Pancreas (tissue), 10 donors: ENCODE measurements around the gene DENND1A. TPM values are rescaled to one million over a fixed set of nuclear protein-coding genes. Genes with fewer than 3 reads are reported as not detected.

ENCODE experiments used
- ATAC-seq, 4 donors: fragments of 200-7000 bp; cut with Tn5 transposase; one replicate each; pipeline versions ENCODE4 v1.8.0 to v1.9.1; 2020; ENCODE audit warnings: mild to moderate bottlenecking in 4 of 4, moderate library complexity in 4 of 4
- DNase-seq, 6 donors: peaks; one replicate each; pipeline ENCODE4 v3.0.0-alpha.2; 2020
- FAIRE-seq: peaks from 2 replicates; lab custom pipeline; 2012; peaks lifted over from hg19 to GRCh38; lab: Jason Lieb, UNC
- H3K27ac ChIP-seq, 4 donors: fragments of 200-600 bp; sonication (generic); 1 replicate in 3 of 4; 2 replicates in 1 of 4; pipeline versions ENCODE4 v1.5.0 to v1.8.0; 2020
- H3K27me3 ChIP-seq, 4 donors: fragments of 200-600 bp; one replicate each; pipeline ENCODE4 v1.8.0; 2021
- H3K36me3 ChIP-seq, 3 donors: fragments of 200-600 bp; sonication (generic) in 1 of 3; one replicate each; pipeline versions ENCODE4 v1.5.0 to v1.8.0; 2020 to 2021
- H3K4me1 ChIP-seq, 3 donors: fragments of 200-600 bp; one replicate each; pipeline ENCODE4 v1.8.0; 2021
- H3K4me3 ChIP-seq, 4 donors: fragments of 200-600 bp; sonication (generic) in 2 of 4; one replicate each; pipeline versions ENCODE4 v1.5.0 to v1.8.0; 2020 to 2021
- H3K9me3 ChIP-seq, 4 donors: fragments of 200-600 bp; one replicate each; pipeline ENCODE4 v1.8.0; 2021
- CTCF ChIP-seq, 4 donors: fragments of 200-600 bp; sonication (generic) in 3 of 4; IDR thresholded peaks; one replicate each; pipeline versions ENCODE4 v1.5.0 to v1.8.0; 2021; ENCODE audit warnings: antibody characterized with exemption in 4 of 4
- WGBS, 2 donors: extraction: QIAGEN DNeasy Blood & Tissue Kit; methylation state at CpG; one replicate each; pipeline ENCODE4 v1.1.7; 2013; 5-methylcytosine and 5-hydroxymethylcytosine counted together
- intact Hi-C, 3 donors: fragments of 100-400 bp; cut with DNase I; formaldehyde crosslinking; loops; one replicate each; pipeline versions ENCODE4 v1.11.1 to v1.14.2; 2022
- polyA plus RNA-seq, 2 donors: library from polyadenylated mRNA; stranded (reverse); fragments of 200-250 nt; gene quantifications; one replicate each; pipeline ENCODE4 v1.2.3, GENCODE V29; 2013
- total RNA-seq, 6 donors: library from RNA; stranded (reverse); fragmentation: NEBNext Ultra II Directional in 4 of 6; extraction: Animal tissue kit (Norgen Biotek cat#: 25700) in 4 of 6; gene quantifications; one replicate each; pipeline versions ENCODE4 v1.2.1 to v1.2.4, GENCODE V29; 2021 to 2023
- donor health status: healthy with polysubstance abuse.
- donor health status: DM: no; HTN: no; CAD: no; lungs with moderate emphysema.
- donor health status: DM: no; HTN: no; CAD: no.
- donor health status: control.
- donor health status: control.
- donor health status: Bipolar disorder and iron deficiency.
- donor health status: DM: yes; HTN: yes; CAD: no.
- donor health status: DM: no; HTN: no; CAD: no.
- donor health status: DM: no; HTN: no; CAD: no.
- donor health status: DM: yes; HTN: yes; CAD: no.

Gene DENND1A
- total and polyA plus RNA-seq, 8 donors: 4.5 to 8.3 (median 5.6) TPM

GRCh38 chr9:123514766-123515165, 415.2 kb downstream of the DENND1A start:
- WGBS, 2 donors: 89 to 94% methylated on average over 4 of the region's 4 CpGs
- ATAC-seq: no peak
- no peak overlapping the region for H3K27ac ChIP-seq
- H3K4me1 ChIP-seq: peaks cover 0 to 4% (median 0%) of the 10 kb centered on the region in 3 donors
- H3K4me3 ChIP-seq: no peak overlapping the region
- no peak for FAIRE-seq
- DNase-seq: no peak
- H3K27me3 ChIP-seq: no peaks in the 10 kb centered on the region
- intact Hi-C loops: no loop called here
- TF ChIP-seq CTCF (IDR thresholded peaks at IDR 0.05): no peak
- no peaks in the 10 kb centered on the region for H3K9me3 ChIP-seq
- no peaks in the 10 kb centered on the region for H3K36me3 ChIP-seq

- H3K27me3 ChIP-seq: no peaks in the 10 kb centered on the region
- H3K27ac ChIP-seq: no peak overlapping the region
- intact Hi-C loops: no loop called here
- DNase-seq (no peak), FAIRE-seq (no peak), ATAC-seq (no peak)
- H3K4me3 ChIP-seq: no peak overlapping the region
- no peaks in the 10 kb centered on the region for H3K9me3 ChIP-seq
- no peak for TF ChIP-seq CTCF (IDR thresholded peaks at IDR 0.05)
- WGBS, 2 donors: 97 to 98% methylated on average over 2 of the region's 2 CpGs
- H3K4me1 ChIP-seq: peaks cover 0 to 4% (median 0%) of the 10 kb centered on the region in 3 donors
- H3K36me3 ChIP-seq: no peaks in the 10 kb centered on the region
Observed at GRCh38 chr9:123513554-123513953, 416.4 kb downstream of the DENND1A start.

GRCh38 chr9:123511326-123512277, 418.3 kb downstream of the DENND1A start:
- intact Hi-C loops: no loop called here
- no peak overlapping the region for H3K4me3 ChIP-seq
- H3K4me1 ChIP-seq: no peaks in the 10 kb centered on the region
- WGBS, 2 donors: 83 to 92% methylated on average over 15 of the region's 15 CpGs
- ATAC-seq (no peak), DNase-seq (no peak), FAIRE-seq (no peak)
- TF ChIP-seq CTCF (IDR thresholded peaks at IDR 0.05): no peak
- H3K27me3 ChIP-seq: no peaks in the 10 kb centered on the region
- H3K9me3 ChIP-seq: no peaks in the 10 kb centered on the region
- H3K27ac ChIP-seq: no peak overlapping the region
- H3K36me3 ChIP-seq: no peaks in the 10 kb centered on the region

GRCh38 chr9:123509646-123510045, 420.3 kb downstream of the DENND1A start:
- WGBS, 2 donors: 88 to 91% methylated on average over 2 of the region's 2 CpGs
- H3K27me3 ChIP-seq: no peaks in the 10 kb centered on the region
- H3K9me3 ChIP-seq: no peaks in the 10 kb centered on the region
- FAIRE-seq (no peak), ATAC-seq (no peak), DNase-seq (no peak)
- no peak overlapping the region for H3K4me3 ChIP-seq
- no peak for TF ChIP-seq CTCF (IDR thresholded peaks at IDR 0.05)
- no peaks in the 10 kb centered on the region for H3K4me1 ChIP-seq
- intact Hi-C loops: no loop called here
- no peaks in the 10 kb centered on the region for H3K36me3 ChIP-seq
- no peak overlapping the region for H3K27ac ChIP-seq

GRCh38 chr9:123508048-123508447, 421.9 kb downstream of the DENND1A start:
- ATAC-seq: no peak
- H3K4me1 ChIP-seq: no peaks in the 10 kb centered on the region
- no peak overlapping the region for H3K4me3 ChIP-seq
- DNase-seq: no peak
- intact Hi-C loops: no loop called here
- H3K27ac ChIP-seq: no peak overlapping the region
- no peaks in the 10 kb centered on the region for H3K36me3 ChIP-seq
- no peaks in the 10 kb centered on the region for H3K9me3 ChIP-seq
- H3K27me3 ChIP-seq: no peaks in the 10 kb centered on the region
- no peak for TF ChIP-seq CTCF (IDR thresholded peaks at IDR 0.05)
- 82 to 88% methylated on average over 6 of the region's 6 CpGs for WGBS, 2 donors
- FAIRE-seq: no peak
